Cerebellar nuclear complex (tissue), 1 donor: ENCODE results near the gene ETV7.
"Not testable (repeated sequence)": the region's sequence is repeated elsewhere in the genome, so short reads cannot be mapped to it uniquely, and the experiment has no call there.

Source experiments
- DNase-seq, 2 experiments: peaks; one replicate each; lab custom pipeline; 2025; lab: John Stamatoyannopoulos, UW

The ETV7 gene

DNA sequence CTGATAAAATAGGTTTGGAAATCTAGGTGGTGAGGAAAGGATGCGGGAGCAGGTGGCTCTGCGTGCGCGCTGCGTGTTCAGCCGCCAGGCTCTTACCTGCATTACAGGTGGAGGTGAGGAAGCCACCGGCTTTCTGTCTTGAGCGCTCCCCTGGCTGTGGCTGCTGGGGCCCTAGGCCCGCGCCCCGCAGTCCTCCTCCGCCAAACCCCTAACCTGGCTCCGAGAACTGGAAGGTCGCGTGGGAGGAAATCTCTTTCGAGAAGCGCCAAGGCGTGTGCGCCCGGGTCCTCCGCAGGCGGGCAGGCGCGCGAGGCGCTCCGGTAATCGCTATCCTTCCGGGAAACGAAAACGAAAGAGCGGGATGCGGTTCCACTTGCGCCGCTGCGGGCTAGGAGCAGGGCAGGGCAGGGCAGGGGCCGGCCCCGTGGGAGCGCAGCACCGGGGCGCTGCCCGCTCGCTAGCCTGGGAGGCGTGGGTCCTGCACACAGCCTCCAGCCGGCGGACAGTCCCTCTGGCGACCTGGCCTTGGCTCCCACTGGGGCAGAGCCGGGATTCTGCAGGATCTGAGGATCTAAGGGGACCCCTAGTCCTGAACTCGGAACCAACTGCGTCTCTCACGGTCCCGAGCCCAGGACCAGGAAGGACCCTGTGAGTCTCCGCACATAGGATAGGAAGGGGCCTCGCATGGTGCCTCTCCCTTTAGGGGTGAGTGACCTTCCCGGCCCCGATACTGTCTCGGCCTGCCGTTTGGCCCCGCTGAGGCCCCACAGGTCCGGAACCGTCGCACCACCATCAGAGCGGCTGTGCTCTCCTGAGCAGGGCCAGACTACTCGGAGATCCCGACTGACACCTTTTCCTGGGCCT is at the start of gene ETV7:
TSS of gene ETV7 (minus strand) at position 230 of the 864 bp plus-strand sequence. CDS start at position 102, 128 bp downstream.
- DNase-seq, result no peak

- DNase-seq, result no peak
Observed at GRCh38 chr6:36436466-36436865, 49.0 kb upstream of the ETV7 start.

DNA sequence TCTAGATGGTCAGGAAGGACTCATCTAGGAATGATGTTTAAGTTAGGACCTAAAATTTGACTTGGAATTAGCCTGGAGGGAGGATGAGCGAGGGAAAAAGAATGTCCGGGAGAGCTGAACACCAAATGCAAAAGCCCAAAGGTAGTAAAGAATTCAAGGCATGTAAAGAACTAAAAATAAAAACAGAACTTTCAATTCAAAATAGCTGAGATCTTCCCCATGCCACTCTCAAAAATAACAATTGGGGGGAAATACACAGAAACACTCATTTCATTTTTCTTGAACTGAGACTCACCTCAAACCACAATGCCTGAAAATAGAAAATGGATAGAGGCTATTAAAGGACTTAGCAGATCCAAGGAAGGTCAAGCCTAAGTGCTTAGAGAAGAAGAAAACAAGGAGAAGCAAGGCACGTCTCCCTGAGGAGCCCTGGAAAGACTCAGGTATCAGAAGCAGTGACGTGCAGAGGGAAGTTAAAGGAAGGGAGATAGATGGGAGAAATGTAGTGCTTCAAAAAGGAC is 44.7 kb upstream of the ETV7 start:
- no peak for DNase-seq

DNA sequence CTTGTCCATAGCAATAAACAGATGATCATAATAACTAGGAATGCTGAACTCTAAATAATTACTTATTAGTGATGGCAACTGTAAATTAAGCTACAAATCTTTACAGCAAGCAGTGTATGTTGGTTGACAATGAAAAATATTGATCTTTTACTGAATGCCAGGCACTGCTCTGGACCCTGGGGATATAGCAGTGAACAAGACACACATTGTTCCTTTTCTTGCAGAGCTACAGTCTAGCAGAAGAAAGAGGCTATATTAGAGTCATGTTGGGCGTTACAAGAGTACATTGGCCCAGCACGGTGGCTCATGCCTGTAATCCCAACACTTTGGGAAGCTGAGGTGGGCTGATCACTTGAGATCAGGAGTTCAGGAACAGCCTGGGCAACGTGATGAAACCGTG is 43.7 kb upstream of the ETV7 start:
- DNase-seq, result no peak

GRCh38 chr6:36430351-36430750 is 42.9 kb upstream of the ETV7 start:
- DNase-seq, result no peak

- DNase-seq, result no peak
Observed at GRCh38 chr6:36428911-36429310, 41.4 kb upstream of the ETV7 start.

DNA sequence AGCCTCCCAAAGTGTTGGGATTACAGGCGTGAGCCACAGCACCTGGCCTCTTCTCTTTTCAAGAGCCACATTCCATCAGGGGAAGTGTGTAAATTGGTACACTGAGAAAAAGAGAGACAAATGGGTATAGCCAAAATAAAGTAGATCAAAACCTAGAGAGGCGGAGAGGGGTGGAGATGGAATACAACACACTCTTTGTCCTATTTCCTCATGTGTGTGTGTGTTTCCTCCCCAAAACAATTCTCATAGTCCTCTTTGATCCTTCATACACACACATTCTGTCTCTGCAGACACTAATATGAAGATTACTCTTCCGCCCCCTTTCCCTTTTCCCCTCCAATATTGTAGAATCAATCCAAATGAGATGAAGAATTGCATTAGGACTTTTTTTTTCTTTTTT is 39.2 kb upstream of the ETV7 start:
- no peak for DNase-seq

DNA sequence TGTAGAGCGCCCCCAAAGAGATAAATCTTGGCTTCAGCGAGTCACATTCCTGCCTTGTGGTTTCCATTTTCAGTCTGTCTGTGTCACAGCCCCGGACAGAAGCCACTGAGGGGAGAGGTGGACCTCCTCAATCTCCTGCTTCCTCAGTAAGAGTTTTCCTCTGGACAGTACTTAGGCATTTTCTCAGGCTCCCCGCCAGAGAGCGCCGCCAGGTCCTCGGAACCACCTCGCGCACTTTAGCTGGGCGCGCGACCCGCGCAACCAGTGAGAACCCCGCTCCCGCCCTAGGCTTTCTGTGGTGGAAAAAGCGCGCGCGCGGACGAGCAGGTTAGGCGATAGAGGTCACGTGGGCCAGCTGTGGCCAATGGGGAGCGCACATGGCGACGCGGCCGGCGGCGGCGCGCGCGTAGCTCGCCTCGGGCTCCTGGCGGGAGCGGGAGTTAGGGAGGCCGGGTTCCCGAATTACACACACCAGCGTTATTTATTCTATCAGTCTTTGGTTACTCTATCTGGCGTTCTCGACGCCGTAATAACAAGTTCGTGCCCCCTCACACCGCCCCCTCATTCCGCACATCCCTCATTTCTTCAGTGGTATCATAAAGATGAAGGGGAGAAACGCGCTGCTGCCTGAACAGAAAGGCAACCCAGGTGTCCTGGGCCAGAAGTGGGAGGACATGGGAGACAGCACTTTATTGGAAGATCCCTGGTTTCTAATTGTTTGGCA is 35.8 kb upstream of the ETV7 start:
- DNase-seq, result peak; percentile 76 to 79

GRCh38 chr6:36422714-36423100 is 35.2 kb upstream of the ETV7 start:
- DNase-seq, result no peak

- DNase-seq, result no peak
Observed at GRCh38 chr6:36419310-36419709, 31.8 kb upstream of the ETV7 start.

DNA sequence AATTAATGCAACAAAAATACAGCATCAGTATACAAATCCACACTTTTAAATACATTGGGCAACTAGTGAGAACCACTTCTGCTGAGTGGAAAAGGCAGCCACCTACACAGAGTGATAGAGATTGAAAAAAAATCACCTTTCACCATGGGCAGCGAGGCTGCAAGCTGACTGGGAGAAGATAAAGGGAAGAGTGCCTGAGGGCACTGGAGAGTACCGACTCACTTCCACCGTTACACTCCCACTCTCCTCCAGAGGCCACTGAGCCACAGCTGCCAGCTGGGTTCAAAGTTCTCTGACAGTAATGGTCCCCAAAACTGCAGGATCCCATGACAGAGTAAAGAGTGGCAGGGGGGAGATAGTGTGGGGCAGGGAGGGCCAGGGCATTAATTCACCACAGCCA is 31.1 kb upstream of the ETV7 start:
- DNase-seq, result no peak

GRCh38 chr6:36414481-36414880 is 27.0 kb upstream of the ETV7 start:
- no peak for DNase-seq

- no peak for DNase-seq
Observed at GRCh38 chr6:36413489-36414480, 26.3 kb upstream of the ETV7 start.

- DNase-seq, result not testable (repeated sequence)
Observed at GRCh38 chr6:36409718-36410117, 22.2 kb upstream of the ETV7 start.

DNA sequence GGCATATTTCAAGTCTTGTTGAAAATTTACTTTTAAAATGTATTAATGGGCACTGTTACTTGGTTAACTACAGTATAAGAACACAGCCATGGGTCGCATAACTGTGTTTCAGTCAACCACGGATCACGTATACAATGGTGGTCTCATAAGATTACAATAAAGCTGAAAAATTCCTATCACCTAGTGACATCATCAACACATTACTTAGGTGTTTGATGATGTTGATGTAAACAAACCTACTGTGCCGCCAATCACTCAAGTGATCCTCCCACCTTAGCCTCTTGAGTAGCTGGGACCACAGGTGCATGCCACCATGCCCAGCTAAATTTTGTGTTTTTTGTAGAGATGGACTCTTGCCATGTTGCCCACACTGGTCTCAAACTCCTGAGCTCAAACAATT is 16.7 kb upstream of the ETV7 start:
- DNase-seq, result no peak

- DNase-seq, result no peak
Observed at GRCh38 chr6:36402481-36402880, 15.0 kb upstream of the ETV7 start.

DNA sequence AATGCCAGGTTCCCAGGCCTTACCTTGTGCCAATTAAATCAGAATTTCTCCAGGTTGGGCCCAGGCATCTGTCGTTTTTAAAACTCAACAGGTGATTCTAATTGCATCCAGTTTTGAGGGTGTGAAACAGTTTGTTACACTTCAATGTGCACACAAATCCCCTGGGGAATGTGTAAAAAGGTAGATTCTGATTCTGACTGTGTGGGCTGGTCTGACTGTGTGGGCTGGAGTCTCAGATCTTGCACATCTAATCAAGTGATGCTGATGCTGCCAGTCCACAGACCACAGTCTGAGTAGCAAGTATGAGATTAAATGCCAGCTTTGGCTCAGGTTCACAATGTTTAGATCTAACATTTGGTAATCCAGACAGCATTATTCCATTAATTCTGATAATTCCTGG is 12.5 kb upstream of the ETV7 start:
- DNase-seq, result no peak

DNA sequence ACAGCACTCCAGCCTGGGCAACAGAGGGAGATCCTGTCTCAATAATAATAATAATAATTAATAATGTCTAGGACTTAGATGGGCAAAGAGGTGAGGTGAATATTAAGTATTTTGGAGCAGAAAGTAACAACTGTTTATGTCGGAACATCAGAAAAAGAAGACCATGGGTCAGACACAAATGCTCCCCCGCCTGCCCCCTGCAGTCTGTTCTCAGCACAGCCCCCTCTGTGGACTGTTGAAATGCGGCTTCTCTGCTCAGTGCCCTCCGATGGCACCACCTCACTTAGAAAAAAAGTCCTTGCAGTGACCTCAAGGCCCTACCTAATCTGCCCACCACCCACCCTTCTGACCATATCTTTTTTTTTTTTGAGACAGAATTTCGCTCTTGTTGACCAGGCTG is 5.2 kb upstream of the ETV7 start:
- no peak for DNase-seq

- DNase-seq, result no peak
Observed at GRCh38 chr6:36389353-36389752, 1.9 kb upstream of the ETV7 start.

- no peak for DNase-seq
Observed at GRCh38 chr6:36386495-36387439, 702 bp downstream of the ETV7 start.

GRCh38 chr6:36384095-36384494 is 3.4 kb downstream of the ETV7 start:
- no peak for DNase-seq
